ENCODE measurements around the gene CCL27. TPM values are rescaled to one million over a fixed set of nuclear protein-coding genes. Genes with fewer than 3 reads are reported as not detected.
A peak's percentile ranks its signal among the peaks of the same experiment; 100 is the strongest.

The CCL27 gene, protein sequence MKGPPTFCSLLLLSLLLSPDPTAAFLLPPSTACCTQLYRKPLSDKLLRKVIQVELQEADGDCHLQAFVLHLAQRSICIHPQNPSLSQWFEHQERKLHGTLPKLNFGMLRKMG
- total RNA-seq = not detected

DNA sequence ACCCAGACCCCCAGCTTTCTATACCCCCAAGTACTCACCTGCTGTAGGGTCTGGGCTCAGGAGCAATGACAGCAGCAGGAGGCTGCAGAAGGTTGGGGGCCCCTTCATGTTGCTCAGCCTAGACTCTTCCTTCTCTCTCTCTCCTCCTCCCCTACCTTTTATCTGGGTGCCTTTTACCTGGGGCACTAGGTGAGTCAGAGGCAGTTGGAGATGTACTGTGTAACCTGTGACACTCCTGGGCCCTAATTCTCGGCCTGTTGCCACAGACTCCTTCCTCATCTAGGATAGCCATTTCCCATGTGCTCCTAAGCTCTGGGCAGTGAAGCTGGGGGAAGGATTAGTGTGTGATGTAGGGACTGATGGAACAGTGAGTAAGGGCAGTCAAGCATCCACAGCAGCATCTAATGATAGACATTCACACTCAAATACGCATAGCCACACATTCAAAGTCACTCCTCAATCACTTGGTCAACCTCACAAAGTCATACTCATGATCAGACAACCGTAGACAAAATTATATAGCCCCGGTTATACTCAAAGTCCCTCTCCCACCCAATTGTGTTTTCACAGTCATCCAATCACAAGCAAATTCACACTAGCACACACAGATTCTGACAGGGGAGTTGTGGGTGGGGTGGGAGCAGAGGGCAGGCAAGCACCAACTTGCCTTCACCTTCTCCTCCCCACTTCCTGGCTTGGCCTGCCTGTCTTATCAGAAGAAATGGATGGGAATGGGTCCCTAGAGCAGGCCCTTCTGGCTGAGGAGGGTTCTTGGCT, at the start of gene CCL27:
Gene CCL27 (minus strand): TSS at position 132 of the 777 bp plus-strand sequence. CDS start 24 bp downstream, at position 108.
- Histone ChIP-seq H3K4me1 (ENCODE audit: control insufficient read depth in 1 of 2, low read depth in 2 of 2) (peaks cover 7 to 31% of the 10 kb centered on the region in 2 donors), H3K4me3 (no peak within 1 kb of the TSS), H3K36me3 (peaks cover 26% of the 10 kb centered on the region), H3K9me3 (no peaks in the 10 kb centered on the region), H3K27ac (peak within 1 kb of the TSS; percentile 5 to 100), H3K27me3 (replicated peaks; ENCODE audit: insufficient read depth) (no peaks in the 10 kb centered on the region)
- no peak for DNase-seq (ENCODE audit: low spot score)
- TF ChIP-seq, protein P1, sequence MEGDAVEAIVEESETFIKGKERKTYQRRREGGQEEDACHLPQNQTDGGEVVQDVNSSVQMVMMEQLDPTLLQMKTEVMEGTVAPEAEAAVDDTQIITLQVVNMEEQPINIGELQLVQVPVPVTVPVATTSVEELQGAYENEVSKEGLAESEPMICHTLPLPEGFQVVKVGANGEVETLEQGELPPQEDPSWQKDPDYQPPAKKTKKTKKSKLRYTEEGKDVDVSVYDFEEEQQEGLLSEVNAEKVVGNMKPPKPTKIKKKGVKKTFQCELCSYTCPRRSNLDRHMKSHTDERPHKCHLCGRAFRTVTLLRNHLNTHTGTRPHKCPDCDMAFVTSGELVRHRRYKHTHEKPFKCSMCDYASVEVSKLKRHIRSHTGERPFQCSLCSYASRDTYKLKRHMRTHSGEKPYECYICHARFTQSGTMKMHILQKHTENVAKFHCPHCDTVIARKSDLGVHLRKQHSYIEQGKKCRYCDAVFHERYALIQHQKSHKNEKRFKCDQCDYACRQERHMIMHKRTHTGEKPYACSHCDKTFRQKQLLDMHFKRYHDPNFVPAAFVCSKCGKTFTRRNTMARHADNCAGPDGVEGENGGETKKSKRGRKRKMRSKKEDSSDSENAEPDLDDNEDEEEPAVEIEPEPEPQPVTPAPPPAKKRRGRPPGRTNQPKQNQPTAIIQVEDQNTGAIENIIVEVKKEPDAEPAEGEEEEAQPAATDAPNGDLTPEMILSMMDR (IDR thresholded peaks at IDR 0.05) = no peak
- ATAC-seq (ENCODE audit: insufficient number of reproducible peaks, low FRiP score, low read depth) = no peak

DNA sequence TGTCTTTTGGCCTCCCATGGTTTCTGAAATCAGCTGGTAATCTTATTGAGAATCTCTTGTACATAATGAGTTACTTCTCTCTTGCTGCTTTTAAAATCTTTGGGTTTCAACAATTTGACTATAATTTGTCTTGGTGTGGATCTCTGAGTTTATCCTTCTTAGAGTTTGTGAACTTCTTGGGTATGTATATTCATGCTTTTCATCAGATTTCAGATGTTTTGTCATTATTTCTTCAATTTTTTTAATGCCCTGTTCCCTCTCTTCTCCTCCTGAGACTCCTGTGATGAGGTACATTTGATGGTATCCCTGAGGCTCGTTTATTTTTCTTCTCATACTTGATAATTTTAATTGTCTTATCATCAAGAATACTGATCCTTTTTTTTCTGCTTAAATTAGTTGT, 49.7 kb upstream of the CCL27 start:
- DNase-seq (ENCODE audit: low spot score) (no peak), ATAC-seq (ENCODE audit: insufficient number of reproducible peaks, low FRiP score, low read depth) (no peak)
- Histone ChIP-seq H3K9me3 (peaks cover 2% of the 10 kb centered on the region), H3K27me3 (replicated peaks; ENCODE audit: insufficient read depth) (no peaks in the 10 kb centered on the region), H3K4me1 (ENCODE audit: control insufficient read depth in 1 of 2, low read depth in 2 of 2) (peaks cover 7% of the 10 kb centered on the region in 2 donors), H3K4me3 (no peak overlapping the region), H3K27ac (no peak overlapping the region), H3K36me3 (no peaks in the 10 kb centered on the region)
- TF ChIP-seq, protein P1 (IDR thresholded peaks at IDR 0.05) = no peak

DNA sequence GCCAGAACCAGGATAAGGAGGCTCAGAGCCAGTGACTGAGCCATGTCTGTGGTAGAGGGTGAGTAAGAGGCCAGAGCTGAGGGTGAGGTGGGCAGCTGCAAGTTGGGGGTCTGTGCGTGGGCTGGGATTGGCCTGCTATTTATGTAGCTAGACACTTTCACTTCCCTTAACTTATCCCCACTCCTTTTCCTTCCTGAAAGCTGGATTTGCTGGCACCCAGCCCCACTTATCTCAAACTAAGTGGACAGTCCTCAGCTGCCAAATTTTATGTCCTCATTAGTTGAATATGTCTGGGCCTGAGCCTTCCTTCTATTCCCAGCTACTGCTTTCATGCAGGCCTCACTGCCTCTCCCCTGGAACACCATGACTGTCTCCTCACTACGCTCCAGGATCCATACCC, 47.6 kb upstream of the CCL27 start, which contains the start of gene CCL21:
Gene CCL21 (minus strand): TSS at position 114 of the 400 bp plus-strand sequence. CDS start 70 bp downstream, at position 44.
- Histone ChIP-seq H3K4me3 (no peak within 1 kb of the TSS), H3K27me3 (replicated peaks; ENCODE audit: insufficient read depth) (no peaks in the 10 kb centered on the region), H3K36me3 (no peaks in the 10 kb centered on the region), H3K27ac (no peak within 1 kb of the TSS), H3K9me3 (peaks cover 2% of the 10 kb centered on the region), H3K4me1 (ENCODE audit: control insufficient read depth in 1 of 2, low read depth in 2 of 2) (peaks cover 7% of the 10 kb centered on the region in 2 donors)
- TF ChIP-seq, protein P1 (IDR thresholded peaks at IDR 0.05) = no peak
- DNase-seq (ENCODE audit: low spot score) (no peak), ATAC-seq (ENCODE audit: insufficient number of reproducible peaks, low FRiP score, low read depth) (no peak)

DNA sequence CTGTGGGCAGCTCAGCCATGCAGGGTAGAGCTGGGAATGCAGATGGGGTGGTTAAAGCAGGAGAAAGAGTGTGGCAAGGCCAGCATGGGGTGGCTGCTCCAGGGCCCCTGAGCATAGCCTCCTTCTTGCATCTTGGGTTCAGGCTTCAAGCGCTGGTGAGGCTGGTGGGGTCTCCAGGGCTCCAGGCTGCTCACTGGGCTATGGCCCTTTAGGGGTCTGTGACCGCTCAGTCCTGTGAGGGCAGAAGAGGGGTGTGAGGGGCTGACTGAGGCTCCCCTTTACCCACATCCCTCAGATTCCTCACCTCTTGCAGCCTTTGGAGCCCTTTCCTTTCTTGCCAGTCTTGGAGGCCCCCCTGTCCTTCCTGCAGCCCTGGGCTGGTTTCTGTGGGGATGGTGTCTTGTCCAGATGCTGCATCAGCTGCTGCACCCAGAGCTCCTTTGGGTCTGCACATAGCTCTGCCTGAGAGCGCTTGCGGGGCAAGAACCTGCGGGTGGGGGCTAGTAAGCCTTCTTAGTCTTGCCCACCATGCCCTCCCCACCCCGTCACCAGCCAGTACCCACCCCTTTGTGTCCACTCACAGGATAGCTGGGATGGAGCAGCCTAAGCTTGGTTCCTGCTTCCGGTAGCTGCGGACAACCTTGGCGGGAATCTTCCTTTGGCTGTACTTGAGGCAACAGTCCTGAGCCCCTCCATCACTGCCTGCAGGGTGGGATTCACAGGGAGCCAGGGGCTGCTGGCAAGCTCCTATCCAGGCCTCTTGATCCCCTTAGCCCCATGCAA, 46.9 kb upstream of the CCL27 start:
- TF ChIP-seq, protein P1 (IDR thresholded peaks at IDR 0.05) = no peak
- Histone ChIP-seq H3K27ac (no peak overlapping the region), H3K4me3 (no peak overlapping the region), H3K36me3 (no peaks in the 10 kb centered on the region), H3K4me1 (ENCODE audit: control insufficient read depth in 1 of 2, low read depth in 2 of 2) (peaks cover 7% of the 10 kb centered on the region in 2 donors), H3K9me3 (peaks cover 2% of the 10 kb centered on the region), H3K27me3 (replicated peaks; ENCODE audit: insufficient read depth) (no peaks in the 10 kb centered on the region)
- DNase-seq (ENCODE audit: low spot score) (no peak), ATAC-seq (ENCODE audit: insufficient number of reproducible peaks, low FRiP score, low read depth) (no peak)

DNA sequence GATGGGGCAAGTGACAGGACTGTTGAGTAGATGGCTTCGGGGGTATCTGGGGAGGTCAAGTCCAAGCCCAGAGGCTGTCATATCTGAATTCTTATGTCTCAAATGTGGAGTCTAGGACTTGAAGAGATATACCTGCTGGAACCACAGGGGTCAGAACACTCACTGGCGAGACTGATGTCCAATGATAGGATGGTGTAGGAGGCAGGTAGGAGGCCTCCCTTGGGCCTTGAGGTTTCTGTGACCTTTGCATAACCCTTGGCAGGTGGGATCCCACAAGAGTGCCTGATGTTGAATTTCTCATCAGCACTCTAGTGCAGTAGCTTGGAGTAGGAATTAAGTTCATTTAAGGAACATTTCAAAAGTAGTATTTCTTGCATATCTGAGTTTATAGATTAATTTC, 44.7 kb upstream of the CCL27 start:
- TF ChIP-seq, protein P1 (IDR thresholded peaks at IDR 0.05) = no peak
- no peaks in the 10 kb centered on the region for H3K36me3 ChIP-seq
- DNase-seq (ENCODE audit: low spot score) = no peak

More for the DNA sequence above, 44.7 kb upstream of the CCL27 start:
- Histone ChIP-seq H3K9me3 (no peaks in the 10 kb centered on the region), H3K4me3 (no peak overlapping the region), H3K27ac (no peak overlapping the region), H3K4me1 (ENCODE audit: control insufficient read depth in 1 of 2, low read depth in 2 of 2) (peaks cover 7% of the 10 kb centered on the region in 2 donors), H3K27me3 (replicated peaks; ENCODE audit: insufficient read depth) (no peaks in the 10 kb centered on the region)
- no peak for ATAC-seq (ENCODE audit: insufficient number of reproducible peaks, low FRiP score, low read depth)

Data from thoracic aorta (tissue), 2 donors.